DOHH2 (cell line): ENCODE results near the gene IL1RAP.

Source experiments
- EZH2phosphoT487 ChIP-seq: fragments of 200-600 bp; sonication (generic); IDR thresholded peaks from 2 replicates; pipeline ENCODE4 v1.6.1; 2017; ENCODE audit warnings: borderline replicate concordance, mild to moderate bottlenecking, antibody characterized with exemption, low read length, moderate library complexity, mixed read lengths
- TF ChIP-seq, protein P1 (sequence below): fragments of 200-600 bp; sonication (generic); IDR thresholded peaks from one replicate; pipeline ENCODE4 v1.5.1; 2014; ENCODE audit warnings: antibody characterized with exemption, mild to moderate bottlenecking, low read depth, low read length; ENCODE audit not compliant: poor library complexity, severe bottlenecking

DNA sequence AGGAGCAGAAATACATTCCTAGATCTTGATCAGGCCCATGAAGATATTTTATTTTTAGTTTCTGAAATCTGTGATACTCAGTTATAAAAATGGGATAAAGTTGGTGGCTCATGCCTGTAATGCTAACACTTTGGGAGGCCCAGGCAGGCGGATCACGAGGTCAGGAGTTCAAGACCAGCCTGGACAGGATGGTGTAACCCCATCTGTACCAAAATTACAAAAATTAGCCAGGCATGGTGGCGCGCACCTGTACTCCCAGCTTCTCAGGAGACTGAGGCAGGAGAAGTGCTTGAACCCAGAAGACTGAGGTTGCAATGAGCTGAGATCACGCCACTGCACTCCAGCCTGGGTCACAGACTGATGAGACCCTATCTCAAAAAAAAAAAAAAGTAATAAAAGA, 105.5 kb downstream of the IL1RAP start:
- TF ChIP-seq, protein P1, sequence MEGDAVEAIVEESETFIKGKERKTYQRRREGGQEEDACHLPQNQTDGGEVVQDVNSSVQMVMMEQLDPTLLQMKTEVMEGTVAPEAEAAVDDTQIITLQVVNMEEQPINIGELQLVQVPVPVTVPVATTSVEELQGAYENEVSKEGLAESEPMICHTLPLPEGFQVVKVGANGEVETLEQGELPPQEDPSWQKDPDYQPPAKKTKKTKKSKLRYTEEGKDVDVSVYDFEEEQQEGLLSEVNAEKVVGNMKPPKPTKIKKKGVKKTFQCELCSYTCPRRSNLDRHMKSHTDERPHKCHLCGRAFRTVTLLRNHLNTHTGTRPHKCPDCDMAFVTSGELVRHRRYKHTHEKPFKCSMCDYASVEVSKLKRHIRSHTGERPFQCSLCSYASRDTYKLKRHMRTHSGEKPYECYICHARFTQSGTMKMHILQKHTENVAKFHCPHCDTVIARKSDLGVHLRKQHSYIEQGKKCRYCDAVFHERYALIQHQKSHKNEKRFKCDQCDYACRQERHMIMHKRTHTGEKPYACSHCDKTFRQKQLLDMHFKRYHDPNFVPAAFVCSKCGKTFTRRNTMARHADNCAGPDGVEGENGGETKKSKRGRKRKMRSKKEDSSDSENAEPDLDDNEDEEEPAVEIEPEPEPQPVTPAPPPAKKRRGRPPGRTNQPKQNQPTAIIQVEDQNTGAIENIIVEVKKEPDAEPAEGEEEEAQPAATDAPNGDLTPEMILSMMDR = no peak
- no peak for TF ChIP-seq EZH2phosphoT487
